Mesendoderm (in vitro differentiated cells): Measurements from ENCODE around the gene DROSHA.
"Not testable (repeated sequence)": the region's sequence is repeated elsewhere in the genome, so short reads cannot be mapped to it uniquely, and the experiment has no call there.

Experiments used
- DNase-seq: peaks from one replicate; pipeline ENCODE4 v3.0.0; 2013
- H2AK5ac ChIP-seq: 2 replicates; pipeline ENCODE4 v1.6.1; 2013; ENCODE audit warnings: low read length, inconsistent platforms
- H2BK120ac ChIP-seq: 2 replicates; pipeline ENCODE4 v1.6.1; 2013; ENCODE audit warnings: low read depth, mild to moderate bottlenecking, low read length, moderate library complexity, mixed read lengths
- H2BK15ac ChIP-seq: replicated peaks from 2 replicates; pipeline ENCODE4 v1.6.1; 2013; ENCODE audit warnings: low read depth, mild to moderate bottlenecking, moderate library complexity
- H2BK5ac ChIP-seq: 2 replicates; pipeline ENCODE4 v1.6.1; 2013; ENCODE audit warnings: low read length, inconsistent platforms
- H3K18ac ChIP-seq: 2 replicates; pipeline ENCODE4 v1.6.1; 2013; ENCODE audit warnings: mild to moderate bottlenecking, low read length, mixed read lengths
- H3K23ac ChIP-seq: one replicate; pipeline ENCODE4 v1.6.1; 2013; ENCODE audit warnings: low read length
- H3K27ac ChIP-seq: 2 replicates; pipeline ENCODE4 v1.5.1; 2013; ENCODE audit warnings: low read depth, mild to moderate bottlenecking, inconsistent platforms, low read length, moderate library complexity
- H3K27me3 ChIP-seq: 2 replicates; pipeline ENCODE4 v1.6.1; 2013; ENCODE audit warnings: low read length, control low read depth, mild to moderate bottlenecking, inconsistent platforms; ENCODE audit not compliant: insufficient read depth, poor library complexity
- H3K36me3 ChIP-seq: 2 replicates; pipeline ENCODE4 v1.6.1; 2013; ENCODE audit warnings: low read length, inconsistent platforms; ENCODE audit not compliant: control insufficient read depth, insufficient read depth
- H3K4ac ChIP-seq: one replicate; pipeline ENCODE4 v1.6.1; 2013; ENCODE audit warnings: low read depth, mild to moderate bottlenecking, low read length, moderate library complexity
- H3K4me1 ChIP-seq: 2 replicates; pipeline ENCODE4 v1.6.1; 2013; ENCODE audit warnings: low read depth, low read length, inconsistent platforms; ENCODE audit not compliant: control insufficient read depth
- H3K4me2 ChIP-seq: 2 replicates; pipeline ENCODE4 v1.6.1; 2013; ENCODE audit warnings: low read length
- H3K4me3 ChIP-seq: 2 replicates; pipeline ENCODE4 v1.5.1; 2013; ENCODE audit warnings: mild to moderate bottlenecking, low read length
- H3K56ac ChIP-seq: one replicate; pipeline ENCODE4 v1.6.1; 2013; ENCODE audit warnings: low read length
- H3K79me1 ChIP-seq: 2 replicates; pipeline ENCODE4 v1.6.1; 2013; ENCODE audit warnings: low read length, inconsistent platforms
- H3K79me2 ChIP-seq: 2 replicates; pipeline ENCODE4 v1.6.1; 2013; ENCODE audit warnings: mild to moderate bottlenecking, low read length; ENCODE audit not compliant: control insufficient read depth, insufficient read depth
- H3K9ac ChIP-seq: 2 replicates; pipeline ENCODE4 v1.6.1; 2013; ENCODE audit warnings: low read length, inconsistent platforms
- H4K5ac ChIP-seq: one replicate; pipeline ENCODE4 v1.6.1; 2013; ENCODE audit warnings: low read length
- H4K8ac ChIP-seq: one replicate; pipeline ENCODE4 v1.6.1; 2013; ENCODE audit warnings: low read depth, mild to moderate bottlenecking, control low read depth, low read length, moderate library complexity
- WGBS: extraction: QIAGEN DNeasy Blood & Tissue Kit; methylation state at CpG from one replicate; pipeline ENCODE4 v1.1.7; 2013; ENCODE audit warnings: low lambda C conversion rate, missing lambda C conversion rate; ENCODE audit not compliant: insufficient coverage; ENCODE audit errors: extremely low coverage; 5-methylcytosine and 5-hydroxymethylcytosine counted together

DROSHA gene

GRCh38 chr5:31364881-31365636, 166.8 kb downstream of the DROSHA start:
- Histone ChIP-seq H3K79me2 (no peaks in the 10 kb centered on the region), H2BK15ac (no peak overlapping the region), H3K27ac (no peak overlapping the region), H3K4me1 (no peaks in the 10 kb centered on the region), H2BK5ac (no peak overlapping the region), H2BK120ac (no peak overlapping the region), H3K36me3 (no peaks in the 10 kb centered on the region), H3K79me1 (no peaks in the 10 kb centered on the region), H3K4me2 (no peak overlapping the region), H3K27me3 (no peaks in the 10 kb centered on the region), H3K9ac (no peak overlapping the region), H2AK5ac (no peak overlapping the region), H4K8ac (no peak overlapping the region), H3K56ac (no peak overlapping the region), H3K23ac (no peak overlapping the region), H3K18ac (no peak overlapping the region), H4K5ac (no peak overlapping the region), H3K4me3 (no peak overlapping the region), H3K4ac (no peak overlapping the region)
- no CpG with 5 or more reads among the region's 2 CpGs for WGBS
- DNase-seq: no peak

GRCh38 chr5:31362931-31363568, 168.8 kb downstream of the DROSHA start:
- Histone ChIP-seq H3K79me2 (no peaks in the 10 kb centered on the region), H2BK15ac (no peak overlapping the region), H3K18ac (no peak overlapping the region), H3K4me1 (no peaks in the 10 kb centered on the region), H3K27ac (no peak overlapping the region), H2BK120ac (no peak overlapping the region), H3K36me3 (no peaks in the 10 kb centered on the region), H3K56ac (no peak overlapping the region), H3K27me3 (no peaks in the 10 kb centered on the region), H3K9ac (no peak overlapping the region), H3K4me3 (no peak overlapping the region), H3K23ac (no peak overlapping the region), H2AK5ac (no peak overlapping the region), H4K8ac (no peak overlapping the region), H3K79me1 (no peaks in the 10 kb centered on the region), H3K4me2 (no peak overlapping the region), H2BK5ac (no peak overlapping the region), H3K4ac (no peak overlapping the region), H4K5ac (no peak overlapping the region)
- WGBS: no CpG with 5 or more reads among the region's 3 CpGs
- DNase-seq: no peak

GRCh38 chr5:31362529-31362900, 169.4 kb downstream of the DROSHA start:
- H3K4me2 ChIP-seq: no peak overlapping the region
- no peak overlapping the region for H3K4me3 ChIP-seq
- WGBS: no CpG with 5 or more reads among the region's 1 CpG
- H2BK5ac ChIP-seq: no peak overlapping the region
- H3K36me3 ChIP-seq: no peaks in the 10 kb centered on the region
- no peak overlapping the region for H3K56ac ChIP-seq
- H3K23ac ChIP-seq: no peak overlapping the region
- H3K4me1 ChIP-seq: no peaks in the 10 kb centered on the region
- H4K5ac ChIP-seq: no peak overlapping the region
- H4K8ac ChIP-seq: no peak overlapping the region
- no peak overlapping the region for H2AK5ac ChIP-seq
- H3K9ac ChIP-seq: no peak overlapping the region
- no peak overlapping the region for H3K4ac ChIP-seq
- H3K79me1 ChIP-seq: no peaks in the 10 kb centered on the region
- no peak overlapping the region for H2BK120ac ChIP-seq
- no peak overlapping the region for H3K18ac ChIP-seq
- H3K79me2 ChIP-seq: no peaks in the 10 kb centered on the region
- no peak overlapping the region for H2BK15ac ChIP-seq
- no peak for DNase-seq
- no peak overlapping the region for H3K27ac ChIP-seq
- no peaks in the 10 kb centered on the region for H3K27me3 ChIP-seq

GRCh38 chr5:31361704-31362528, 170.0 kb downstream of the DROSHA start:
- H3K27ac ChIP-seq, H3K4me1 ChIP-seq, H4K5ac ChIP-seq: not testable (repeated sequence)

GRCh38 chr5:31361234-31361633, 170.7 kb downstream of the DROSHA start:
- Histone ChIP-seq H3K4me3 (no peak overlapping the region), H2BK15ac (no peak overlapping the region), H3K4me2 (no peak overlapping the region), H3K9ac (no peak overlapping the region), H3K27ac (no peak overlapping the region), H3K79me1 (no peaks in the 10 kb centered on the region), H2BK5ac (no peak overlapping the region), H2AK5ac (no peak overlapping the region), H3K18ac (no peak overlapping the region), H3K23ac (no peak overlapping the region), H4K5ac (no peak overlapping the region), H3K79me2 (no peaks in the 10 kb centered on the region), H3K56ac (no peak overlapping the region), H3K36me3 (no peaks in the 10 kb centered on the region), H4K8ac (no peak overlapping the region), H2BK120ac (no peak overlapping the region), H3K4ac (no peak overlapping the region), H3K4me1 (no peaks in the 10 kb centered on the region), H3K27me3 (no peaks in the 10 kb centered on the region)
- WGBS: no CpG with 5 or more reads among the region's 1 CpG
- DNase-seq: no peak

More at GRCh38 chr5:31361704-31362528, 170.0 kb downstream of the DROSHA start:
- H2BK15ac ChIP-seq, H3K4me3 ChIP-seq, H3K4ac ChIP-seq, H3K9ac ChIP-seq, H2BK5ac ChIP-seq, H3K56ac ChIP-seq, H2AK5ac ChIP-seq, H3K18ac ChIP-seq, H3K4me2 ChIP-seq, H2BK120ac ChIP-seq, H4K8ac ChIP-seq, H3K79me1 ChIP-seq, H3K36me3 ChIP-seq, H3K79me2 ChIP-seq, H3K27me3 ChIP-seq, H3K23ac ChIP-seq: not testable (repeated sequence)
- peak; percentile 55 for DNase-seq
- WGBS: no CpG with 5 or more reads among the region's 6 CpGs
